Breast epithelium (tissue), 4 donors: ENCODE data around the gene THBD. TPM values are rescaled to one million over a fixed set of nuclear protein-coding genes. Genes with fewer than 3 reads are reported as not detected.

Source experiments
- DNase-seq, 2 donors: peaks; one replicate each; pipeline ENCODE4 v3.0.0-alpha.2; 2019; ENCODE audit warnings: low spot score in 2 of 2
- H3K27ac ChIP-seq, 2 donors: fragments of 200-600 bp; sonication (generic) in 1 of 2; one replicate each; pipeline ENCODE4 v1.5.1; 2016 to 2019; ENCODE audit warnings: mild to moderate bottlenecking in 1 of 2
- H3K27me3 ChIP-seq, 2 donors: fragments of 200-600 bp; sonication (generic) in 1 of 2; one replicate each; pipeline versions ENCODE4 v1.5.1 to v1.6.0; 2017 to 2019; ENCODE audit warnings: control low read depth in 1 of 2, mild to moderate bottlenecking in 1 of 2
- H3K36me3 ChIP-seq: fragments of 200-600 bp; one replicate; pipeline ENCODE4 v1.5.1; 2019
- H3K4me1 ChIP-seq, 2 donors: fragments of 200-600 bp; sonication (generic); one replicate each; pipeline ENCODE4 v1.5.1; 2016 to 2019; ENCODE audit warnings: control low read depth in 1 of 2
- H3K4me3 ChIP-seq, 3 donors: fragments of 200-600 bp; sonication (generic); 1 replicate in 2 of 3; 2 replicates in 1 of 3; pipeline ENCODE4 v1.5.1; 2016 to 2019; ENCODE audit warnings: mild to moderate bottlenecking in 3 of 3, moderate library complexity in 2 of 3
- H3K9me3 ChIP-seq, 2 donors: fragments of 200-600 bp; sonication (generic) in 1 of 2; one replicate each; pipeline ENCODE4 v1.5.1; 2016 to 2019; ENCODE audit warnings: control low read depth in 1 of 2
- CTCF ChIP-seq, 3 donors: fragments of 450-650 bp; IDR thresholded peaks; one replicate each; pipeline ENCODE4 v1.5.1; 2016 to 2017; ENCODE audit warnings: antibody characterized with exemption in 3 of 3, mild to moderate bottlenecking in 3 of 3, moderate library complexity in 3 of 3
- POLR2A ChIP-seq: fragments of 450-650 bp; IDR thresholded peaks from one replicate; pipeline ENCODE4 v1.6.1; 2016; ENCODE audit warnings: antibody characterized with exemption, mild to moderate bottlenecking, moderate library complexity
- POLR2AphosphoS5 ChIP-seq, 3 donors: sonication (generic); formaldehyde crosslinking; IDR thresholded peaks; one replicate each; pipeline ENCODE4 v1.6.1; 2017; ENCODE audit warnings: antibody characterized with exemption in 3 of 3
- intact Hi-C: fragments of 100-400 bp; cut with DNase I; formaldehyde crosslinking; loops from one replicate; pipeline ENCODE4 v1.15.1; 2023; ENCODE audit warnings: low total_unique reads
- total RNA-seq, 3 donors: library from RNA; depleted of rRNA; stranded (reverse); fragments of >200 nt; gene quantifications; one replicate each; pipeline ENCODE4 v1.1.0, GENCODE V29; 2016

THBD gene
- total RNA-seq, 3 donors from 2014 or later: 22.6 to 44.2 (median 28.2) TPM

GRCh38 chr20:23003077-23003635, 46.3 kb downstream of the THBD start:
- TF ChIP-seq POLR2A (no peak), CTCF (IDR thresholded peaks at IDR 0.05) (no peak), POLR2AphosphoS5 (IDR thresholded peaks at IDR 0.05) (no peak)

GRCh38 chr20:23002276-23002675, 47.2 kb downstream of the THBD start:
- no peak overlapping the region for H3K4me3 ChIP-seq
- DNase-seq: no peak
- H3K27ac ChIP-seq: no peak overlapping the region
- H3K9me3 ChIP-seq: no peaks in the 10 kb centered on the region
- H3K36me3 ChIP-seq: no peaks in the 10 kb centered on the region
- intact Hi-C loops: no loop called here
- TF ChIP-seq POLR2A: no peak
- TF ChIP-seq POLR2AphosphoS5 (IDR thresholded peaks at IDR 0.05): no peak
- TF ChIP-seq CTCF (IDR thresholded peaks at IDR 0.05): no peak
- H3K27me3 ChIP-seq: no peaks in the 10 kb centered on the region
- no peaks in the 10 kb centered on the region for H3K4me1 ChIP-seq

More at GRCh38 chr20:23003077-23003635, 46.3 kb downstream of the THBD start:
- Histone ChIP-seq H3K27ac (no peak overlapping the region), H3K4me1 (no peaks in the 10 kb centered on the region), H3K9me3 (no peaks in the 10 kb centered on the region), H3K4me3 (no peak overlapping the region), H3K27me3 (no peaks in the 10 kb centered on the region), H3K36me3 (no peaks in the 10 kb centered on the region)
- intact Hi-C loops: no loop called here
- no peak for DNase-seq

GRCh38 chr20:23000232-23000947, 49.1 kb downstream of the THBD start:
- DNase-seq: no peak
- TF ChIP-seq POLR2AphosphoS5 (IDR thresholded peaks at IDR 0.05): no peak
- TF ChIP-seq CTCF (IDR thresholded peaks at IDR 0.05): no peak
- no peak for TF ChIP-seq POLR2A
- H3K27ac ChIP-seq: peak overlapping the region in 1 of 2 donors; percentile 43

GRCh38 chr20:22999756-23000155, 49.7 kb downstream of the THBD start:
- TF ChIP-seq POLR2A: no peak
- intact Hi-C loops: no loop called here
- Histone ChIP-seq H3K36me3 (no peaks in the 10 kb centered on the region), H3K4me1 (no peaks in the 10 kb centered on the region), H3K9me3 (no peaks in the 10 kb centered on the region), H3K27ac (peak overlapping the region in 1 of 2 donors; percentile 43), H3K4me3 (no peak overlapping the region), H3K27me3 (no peaks in the 10 kb centered on the region)
- no peak for DNase-seq

More at GRCh38 chr20:23000232-23000947, 49.1 kb downstream of the THBD start:
- no peaks in the 10 kb centered on the region for H3K36me3 ChIP-seq
- no peaks in the 10 kb centered on the region for H3K4me1 ChIP-seq
- H3K4me3 ChIP-seq: no peak overlapping the region
- intact Hi-C loops: no loop called here
- no peaks in the 10 kb centered on the region for H3K9me3 ChIP-seq
- no peaks in the 10 kb centered on the region for H3K27me3 ChIP-seq

- Histone ChIP-seq H3K36me3 (no peaks in the 10 kb centered on the region), H3K27me3 (no peaks in the 10 kb centered on the region), H3K4me1 (no peaks in the 10 kb centered on the region), H3K9me3 (no peaks in the 10 kb centered on the region), H3K27ac (no peak overlapping the region), H3K4me3 (no peak overlapping the region)
- DNase-seq: no peak
- intact Hi-C loops: no loop called here
- TF ChIP-seq POLR2A (no peak), CTCF (IDR thresholded peaks at IDR 0.05) (no peak), POLR2AphosphoS5 (IDR thresholded peaks at IDR 0.05) (no peak)
These were observed 51.0 kb downstream of the THBD start for GRCh38 chr20:22998476-22998875.
